ENCODE measurements around the gene SLC35D2. TPM values are rescaled to one million over a fixed set of nuclear protein-coding genes. Genes with fewer than 3 reads are reported as not detected.

The SLC35D2 gene
- total RNA-seq, 6 donors from 2014 or later: 24.5 to 36.7 (median 29.0) TPM

GRCh38 chr9:96400132-96400910 lies 16.8 kb upstream of the SLC35D2 start:
- TF ChIP-seq EP300 (IDR thresholded peaks at IDR 0.05): no peak
- TF ChIP-seq CTCF (IDR thresholded peaks at IDR 0.05): no peak
- TF ChIP-seq POLR2AphosphoS5 (IDR thresholded peaks at IDR 0.05): no peak
- no peak for TF ChIP-seq POLR2A (IDR thresholded peaks at IDR 0.05)

GRCh38 chr9:96399325-96399633 lies 15.8 kb upstream of the SLC35D2 start:
- no peak overlapping the region for H3K4me3 ChIP-seq
- no peaks in the 10 kb centered on the region for H3K36me3 ChIP-seq
- no peaks in the 10 kb centered on the region for H3K9me3 ChIP-seq
- DNase-seq: no peak
- ATAC-seq (ENCODE audit: low FRiP score in 2 of 2): no peak
- WGBS, 2 donors: 89 to 93% methylated on average over 3 of the region's 3 CpGs
- peaks cover 0 to 7% (median 3%) of the 10 kb centered on the region in 4 donors for H3K4me1 ChIP-seq
- H3K27ac ChIP-seq: no peak overlapping the region
- no peaks in the 10 kb centered on the region for H3K27me3 ChIP-seq
- TF ChIP-seq POLR2A (IDR thresholded peaks at IDR 0.05): no peak
- TF ChIP-seq CTCF (IDR thresholded peaks at IDR 0.05): no peak
- no peak for TF ChIP-seq POLR2AphosphoS5 (IDR thresholded peaks at IDR 0.05)
- no peak for TF ChIP-seq EP300 (IDR thresholded peaks at IDR 0.05)

More at GRCh38 chr9:96400132-96400910, 16.8 kb upstream of the SLC35D2 start:
- H3K4me1 ChIP-seq: peaks cover 0 to 7% (median 3%) of the 10 kb centered on the region in 4 donors
- no peak overlapping the region for H3K27ac ChIP-seq
- ATAC-seq (ENCODE audit: low FRiP score in 2 of 2) (no peak), DNase-seq (no peak)
- H3K27me3 ChIP-seq: no peaks in the 10 kb centered on the region
- no peak overlapping the region for H3K4me3 ChIP-seq
- no peaks in the 10 kb centered on the region for H3K36me3 ChIP-seq
- no peaks in the 10 kb centered on the region for H3K9me3 ChIP-seq

- no peaks in the 10 kb centered on the region for H3K27me3 ChIP-seq
- no peaks in the 10 kb centered on the region for H3K9me3 ChIP-seq
- H3K36me3 ChIP-seq: no peaks in the 10 kb centered on the region
- TF ChIP-seq EP300 (IDR thresholded peaks at IDR 0.05) (no peak), CTCF (IDR thresholded peaks at IDR 0.05) (no peak), POLR2A (IDR thresholded peaks at IDR 0.05) (no peak), POLR2AphosphoS5 (IDR thresholded peaks at IDR 0.05) (no peak)
- WGBS, 2 donors: 50 to 54% methylated on average over 3 of the region's 3 CpGs
- no peak overlapping the region for H3K4me3 ChIP-seq
- no peak for DNase-seq
- ATAC-seq (ENCODE audit: low FRiP score in 2 of 2): no peak
- H3K27ac ChIP-seq: no peak overlapping the region
- peaks cover 0 to 7% (median 3%) of the 10 kb centered on the region in 4 donors for H3K4me1 ChIP-seq
Measured at GRCh38 chr9:96398582-96399324, 15.2 kb upstream of the SLC35D2 start.

- WGBS, 2 donors: 93 to 96% methylated on average over 2 of the region's 2 CpGs
- TF ChIP-seq EP300 (IDR thresholded peaks at IDR 0.05) (no peak), POLR2AphosphoS5 (IDR thresholded peaks at IDR 0.05) (no peak), POLR2A (IDR thresholded peaks at IDR 0.05) (no peak), CTCF (IDR thresholded peaks at IDR 0.05) (no peak)
- no peak overlapping the region for H3K27ac ChIP-seq
- peaks cover 0 to 14% (median 3%) of the 10 kb centered on the region in 4 donors for H3K4me1 ChIP-seq
- no peaks in the 10 kb centered on the region for H3K27me3 ChIP-seq
- DNase-seq (no peak), ATAC-seq (ENCODE audit: low FRiP score in 2 of 2) (no peak)
- H3K36me3 ChIP-seq: no peaks in the 10 kb centered on the region
- H3K4me3 ChIP-seq: no peak overlapping the region
- no peaks in the 10 kb centered on the region for H3K9me3 ChIP-seq
Measured at GRCh38 chr9:96395964-96396363, 12.5 kb upstream of the SLC35D2 start.
